Upper lobe of right lung (tissue), 1 donor: Measurements from ENCODE around the gene ZNF410. TPM values are rescaled to one million over a fixed set of nuclear protein-coding genes. Genes with fewer than 3 reads are reported as not detected.

Experiments
- ATAC-seq: fragments of 200-7000 bp; cut with Tn5 transposase; one replicate; pipeline ENCODE4 v1.9.1; 2020; ENCODE audit warnings: mild to moderate bottlenecking, moderate library complexity
- DNase-seq: peaks from one replicate; pipeline ENCODE4 v3.0.0-alpha.2; 2020
- H3K27ac ChIP-seq: fragments of 200-600 bp; one replicate; pipeline ENCODE4 v1.8.0; 2022
- H3K27me3 ChIP-seq: fragments of 200-600 bp; one replicate; pipeline ENCODE4 v1.8.0; 2022; ENCODE audit warnings: mild to moderate bottlenecking
- H3K36me3 ChIP-seq: fragments of 200-600 bp; one replicate; pipeline ENCODE4 v1.8.0; 2022
- H3K4me1 ChIP-seq: fragments of 200-600 bp; one replicate; pipeline ENCODE4 v1.8.0; 2022
- H3K4me3 ChIP-seq: fragments of 200-600 bp; one replicate; pipeline ENCODE4 v1.8.0; 2022; ENCODE audit warnings: mild to moderate bottlenecking
- H3K9me3 ChIP-seq: fragments of 200-600 bp; one replicate; pipeline ENCODE4 v1.8.0; 2022
- CTCF ChIP-seq: fragments of 200-600 bp; IDR thresholded peaks from one replicate; pipeline ENCODE4 v1.8.0; 2022; ENCODE audit warnings: antibody characterized with exemption
- intact Hi-C: fragments of 100-400 bp; cut with DNase I; formaldehyde crosslinking; loops from one replicate; pipeline ENCODE4 v1.11.0; 2022
- total RNA-seq: library from RNA; stranded (reverse); fragmentation: NEBNext Ultra II Directional; extraction: Animal tissue kit (Norgen Biotek cat#: 25700); gene quantifications from one replicate; pipeline ENCODE4 v1.2.1, GENCODE V29; 2021
- donor health status: DM: no; HTN: yes; CAD: no; lungs with severe emphysema.

Gene ZNF410
- total RNA-seq, 1 donor from 2014 or later: 50.6 TPM

- no peak for TF ChIP-seq CTCF
- intact Hi-C loops: no loop called here
- DNase-seq: no peak
- Histone ChIP-seq H3K4me1 (no peaks in the 10 kb centered on the region), H3K27me3 (no peaks in the 10 kb centered on the region), H3K4me3 (no peak overlapping the region), H3K36me3 (peaks cover 99% of the 10 kb centered on the region), H3K9me3 (no peaks in the 10 kb centered on the region), H3K27ac (no peak overlapping the region)
- no peak for ATAC-seq
These were observed 71.9 kb downstream of the ZNF410 start for GRCh38 chr14:73958591-73958990.

GRCh38 chr14:73961192-73961591 lies 74.5 kb downstream of the ZNF410 start:
- H3K27me3 ChIP-seq: no peaks in the 10 kb centered on the region
- H3K4me1 ChIP-seq: no peaks in the 10 kb centered on the region
- H3K36me3 ChIP-seq: peaks cover 82% of the 10 kb centered on the region
- H3K27ac ChIP-seq: no peak overlapping the region
- intact Hi-C loops: no loop called here
- no peak overlapping the region for H3K4me3 ChIP-seq
- DNase-seq (no peak), ATAC-seq (no peak)
- H3K9me3 ChIP-seq: no peaks in the 10 kb centered on the region
- TF ChIP-seq CTCF: no peak

GRCh38 chr14:73965216-73965615 lies 78.6 kb downstream of the ZNF410 start:
- intact Hi-C loops: no loop called here
- no peak overlapping the region for H3K4me3 ChIP-seq
- no peak overlapping the region for H3K27ac ChIP-seq
- no peak for TF ChIP-seq CTCF
- no peaks in the 10 kb centered on the region for H3K4me1 ChIP-seq
- DNase-seq (no peak), ATAC-seq (no peak)
- peaks cover 76% of the 10 kb centered on the region for H3K36me3 ChIP-seq
- H3K9me3 ChIP-seq: no peaks in the 10 kb centered on the region
- no peaks in the 10 kb centered on the region for H3K27me3 ChIP-seq

- intact Hi-C loops: no loop called here
- H3K27ac ChIP-seq: no peak overlapping the region
- H3K9me3 ChIP-seq: no peaks in the 10 kb centered on the region
- H3K36me3 ChIP-seq: peaks cover 57% of the 10 kb centered on the region
- H3K4me1 ChIP-seq: no peaks in the 10 kb centered on the region
- H3K27me3 ChIP-seq: no peaks in the 10 kb centered on the region
- TF ChIP-seq CTCF: no peak
- ATAC-seq: no peak
- no peak for DNase-seq
- H3K4me3 ChIP-seq: no peak overlapping the region
These were observed 82.2 kb downstream of the ZNF410 start for GRCh38 chr14:73968885-73969284.

- no peak overlapping the region for H3K27ac ChIP-seq
- H3K9me3 ChIP-seq: no peaks in the 10 kb centered on the region
- no peaks in the 10 kb centered on the region for H3K4me1 ChIP-seq
- no peaks in the 10 kb centered on the region for H3K27me3 ChIP-seq
- ATAC-seq (no peak), DNase-seq (no peak)
- no peak for TF ChIP-seq CTCF
- H3K36me3 ChIP-seq: peaks cover 45% of the 10 kb centered on the region
- no peak overlapping the region for H3K4me3 ChIP-seq
- intact Hi-C loops: no loop called here
These were observed 86.8 kb downstream of the ZNF410 start for GRCh38 chr14:73973497-73973896.

GRCh38 chr14:73976125-73976524 lies 89.5 kb downstream of the ZNF410 start:
- Histone ChIP-seq H3K27me3 (no peaks in the 10 kb centered on the region), H3K36me3 (peaks cover 23% of the 10 kb centered on the region), H3K27ac (no peak overlapping the region), H3K9me3 (no peaks in the 10 kb centered on the region), H3K4me3 (no peak overlapping the region), H3K4me1 (no peaks in the 10 kb centered on the region)
- TF ChIP-seq CTCF: no peak
- intact Hi-C loops: no loop called here
- ATAC-seq (no peak), DNase-seq (no peak)
